ENCODE measurements around the gene PMPCA. TPM values are rescaled to one million over a fixed set of nuclear protein-coding genes. Genes with fewer than 3 reads are reported as not detected.

PMPCA gene
- total RNA-seq, 1 donor from 2014 or later = 80.9 TPM

DNA sequence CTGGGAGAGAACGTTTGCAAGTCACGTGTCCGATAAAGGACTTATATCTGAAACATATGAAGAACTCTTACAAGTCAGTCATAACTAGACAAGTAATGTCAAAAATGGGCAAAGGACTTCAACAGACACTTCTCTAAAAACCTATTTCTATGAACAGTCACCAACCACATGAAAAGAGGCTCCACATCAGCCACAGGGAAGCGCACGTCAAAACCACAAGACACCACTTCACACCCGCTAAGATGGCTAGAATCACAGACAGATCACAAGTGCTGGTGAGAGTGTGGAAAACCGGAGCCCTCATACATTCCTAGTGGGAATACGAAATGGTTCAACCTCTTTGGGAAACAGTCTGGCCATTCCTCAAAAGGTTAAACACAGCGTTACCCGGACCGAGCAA, 25.4 kb upstream of the PMPCA start:
- H3K27ac ChIP-seq (replicated peaks) = no peak overlapping the region
- intact Hi-C loops (cut with micrococcal nuclease) = no loop called here
- no peak overlapping the region for H3K4me3 ChIP-seq
- no peak for DNase-seq
- peaks cover 14% of the 10 kb centered on the region for H3K4me1 ChIP-seq
- TF ChIP-seq, protein P1, sequence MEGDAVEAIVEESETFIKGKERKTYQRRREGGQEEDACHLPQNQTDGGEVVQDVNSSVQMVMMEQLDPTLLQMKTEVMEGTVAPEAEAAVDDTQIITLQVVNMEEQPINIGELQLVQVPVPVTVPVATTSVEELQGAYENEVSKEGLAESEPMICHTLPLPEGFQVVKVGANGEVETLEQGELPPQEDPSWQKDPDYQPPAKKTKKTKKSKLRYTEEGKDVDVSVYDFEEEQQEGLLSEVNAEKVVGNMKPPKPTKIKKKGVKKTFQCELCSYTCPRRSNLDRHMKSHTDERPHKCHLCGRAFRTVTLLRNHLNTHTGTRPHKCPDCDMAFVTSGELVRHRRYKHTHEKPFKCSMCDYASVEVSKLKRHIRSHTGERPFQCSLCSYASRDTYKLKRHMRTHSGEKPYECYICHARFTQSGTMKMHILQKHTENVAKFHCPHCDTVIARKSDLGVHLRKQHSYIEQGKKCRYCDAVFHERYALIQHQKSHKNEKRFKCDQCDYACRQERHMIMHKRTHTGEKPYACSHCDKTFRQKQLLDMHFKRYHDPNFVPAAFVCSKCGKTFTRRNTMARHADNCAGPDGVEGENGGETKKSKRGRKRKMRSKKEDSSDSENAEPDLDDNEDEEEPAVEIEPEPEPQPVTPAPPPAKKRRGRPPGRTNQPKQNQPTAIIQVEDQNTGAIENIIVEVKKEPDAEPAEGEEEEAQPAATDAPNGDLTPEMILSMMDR (IDR thresholded peaks at IDR 0.05; ENCODE audit: borderline replicate concordance) = no peak
- peaks cover 87% of the 10 kb centered on the region for H3K36me3 ChIP-seq
- no peaks in the 10 kb centered on the region for H3K27me3 ChIP-seq (ENCODE audit: low read depth)
- H3K9me3 ChIP-seq (replicated peaks) = no peaks in the 10 kb centered on the region

DNA sequence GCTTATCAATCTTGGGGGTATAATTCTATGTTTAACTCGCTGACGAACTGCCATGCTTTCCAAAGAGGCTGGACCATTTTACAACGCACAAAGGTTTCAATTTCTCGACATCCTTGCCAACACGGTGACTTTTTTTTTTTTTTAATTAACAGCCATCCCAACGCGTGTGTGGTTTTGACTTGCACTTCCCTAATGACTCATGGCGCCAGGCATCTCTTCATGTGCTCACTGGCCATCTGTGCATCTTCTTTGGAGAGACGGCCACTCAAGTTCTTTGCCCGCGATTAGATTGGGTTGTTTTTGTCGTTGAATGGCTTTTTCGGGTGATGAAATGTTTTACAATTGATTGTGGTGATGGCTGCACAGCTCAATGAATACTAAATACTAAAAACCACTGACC, 24.4 kb upstream of the PMPCA start:
- H3K36me3 ChIP-seq = peaks cover 85% of the 10 kb centered on the region

DNA sequence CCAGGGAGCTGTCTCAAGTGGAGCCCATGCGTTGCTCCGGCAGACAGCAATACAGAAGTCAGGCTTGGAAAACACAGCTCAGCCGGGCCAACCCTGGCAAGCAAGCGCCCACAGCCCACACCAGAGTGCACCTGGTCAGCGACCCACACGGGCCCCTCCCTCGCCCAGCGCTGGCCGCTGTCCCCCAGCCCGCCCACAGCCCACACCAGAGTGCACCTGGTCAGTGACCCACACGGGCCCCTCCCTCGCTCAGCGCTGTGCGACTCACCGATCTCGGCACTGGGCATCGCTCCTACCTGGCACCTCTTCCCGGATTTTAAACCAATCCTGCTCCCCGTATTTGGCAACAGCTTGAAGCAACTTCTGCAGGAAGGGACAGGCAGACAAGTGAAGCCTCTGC, 23.2 kb upstream of the PMPCA start:
- no peak for DNase-seq
- Histone ChIP-seq H3K36me3 (peaks cover 90% of the 10 kb centered on the region), H3K9me3 (replicated peaks) (no peaks in the 10 kb centered on the region), H3K27me3 (ENCODE audit: low read depth) (no peaks in the 10 kb centered on the region), H3K4me3 (no peak overlapping the region), H3K4me1 (no peaks in the 10 kb centered on the region), H3K27ac (replicated peaks) (no peak overlapping the region)
- intact Hi-C loops (cut with micrococcal nuclease) = no loop called here
- TF ChIP-seq, protein P1 (IDR thresholded peaks at IDR 0.05; ENCODE audit: borderline replicate concordance) = no peak

More for the DNA sequence above, 24.4 kb upstream of the PMPCA start:
- Histone ChIP-seq H3K4me1 (peaks cover 9% of the 10 kb centered on the region), H3K27me3 (ENCODE audit: low read depth) (no peaks in the 10 kb centered on the region), H3K9me3 (replicated peaks) (no peaks in the 10 kb centered on the region), H3K4me3 (no peak overlapping the region), H3K27ac (replicated peaks) (no peak overlapping the region)
- intact Hi-C loops (cut with micrococcal nuclease) = no loop called here
- TF ChIP-seq, protein P1 (IDR thresholded peaks at IDR 0.05; ENCODE audit: borderline replicate concordance) = no peak
- no peak for DNase-seq

DNA sequence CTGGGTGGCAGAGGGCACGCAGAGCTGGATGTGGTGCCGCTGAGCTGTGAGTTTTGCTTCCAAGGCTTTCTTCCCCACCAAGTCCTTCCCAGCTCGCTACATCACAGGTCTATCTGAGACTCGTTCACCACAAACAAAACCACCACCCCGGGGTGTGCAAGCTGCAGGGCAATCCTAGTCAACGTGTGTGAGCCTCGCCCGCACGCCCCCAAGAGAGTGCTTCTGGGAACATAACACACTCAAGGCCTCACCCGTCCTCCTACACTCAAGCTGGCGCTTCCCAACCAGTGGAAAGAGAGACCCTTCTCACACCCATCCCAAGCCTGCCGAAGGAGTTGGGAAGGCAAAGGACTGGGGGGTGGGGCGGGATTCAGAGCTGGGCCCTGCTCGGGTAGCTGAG, 21.1 kb upstream of the PMPCA start:
- intact Hi-C loops (cut with micrococcal nuclease) = no loop called here
- no peaks in the 10 kb centered on the region for H3K27me3 ChIP-seq (ENCODE audit: low read depth)
- H3K4me3 ChIP-seq = no peak overlapping the region
- peaks cover 91% of the 10 kb centered on the region for H3K36me3 ChIP-seq
- no peaks in the 10 kb centered on the region for H3K9me3 ChIP-seq (replicated peaks)
- no peak overlapping the region for H3K27ac ChIP-seq (replicated peaks)
- H3K4me1 ChIP-seq = no peaks in the 10 kb centered on the region
- DNase-seq = no peak
- TF ChIP-seq, protein P1 (IDR thresholded peaks at IDR 0.05; ENCODE audit: borderline replicate concordance) = no peak

DNA sequence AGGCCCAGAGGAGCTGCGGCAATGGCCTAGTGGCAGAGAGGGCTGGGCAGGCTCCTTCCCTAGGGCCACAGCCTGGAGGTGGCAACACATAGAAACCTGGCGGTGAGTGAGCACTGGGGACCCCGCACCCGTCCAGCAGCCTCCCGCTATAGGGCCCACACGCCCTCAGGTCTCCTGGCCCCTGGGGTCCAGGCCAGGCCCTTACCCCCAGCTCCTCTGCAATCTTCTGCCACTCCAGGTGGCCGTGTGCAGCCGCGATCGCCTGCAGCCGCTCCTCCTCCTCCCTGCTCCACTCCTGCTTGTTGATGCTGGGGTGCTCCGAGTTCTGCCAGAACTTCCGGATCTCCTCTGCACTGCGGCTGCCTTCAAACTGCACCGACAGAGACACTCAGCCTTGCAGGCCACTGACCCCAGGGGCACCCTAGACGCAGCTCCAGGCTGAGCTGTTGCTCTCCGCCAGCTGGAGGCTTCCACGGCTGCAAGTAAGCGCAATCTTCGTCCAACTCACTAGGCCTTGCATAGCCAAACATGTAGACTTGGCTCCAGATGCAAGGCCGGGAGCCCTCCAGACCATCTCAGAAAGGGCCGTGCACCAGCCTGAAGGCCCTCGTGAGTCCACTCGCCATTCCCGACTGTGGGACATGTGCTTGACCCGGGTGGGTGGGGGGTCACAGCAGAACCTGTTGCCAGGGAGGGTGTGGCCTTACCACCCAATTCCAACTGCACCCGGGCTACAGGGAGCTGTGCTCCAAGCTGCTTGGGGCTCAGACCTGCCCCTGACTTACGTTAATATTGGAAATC, 18.5 kb upstream of the PMPCA start:
- intact Hi-C loops (cut with micrococcal nuclease) = no loop called here
- DNase-seq = no peak
- TF ChIP-seq, protein P1 (IDR thresholded peaks at IDR 0.05; ENCODE audit: borderline replicate concordance) = no peak
- H3K9me3 ChIP-seq (replicated peaks) = no peaks in the 10 kb centered on the region
- H3K4me1 ChIP-seq = no peaks in the 10 kb centered on the region
- H3K27me3 ChIP-seq (ENCODE audit: low read depth) = no peaks in the 10 kb centered on the region
- no peak overlapping the region for H3K4me3 ChIP-seq
- no peak overlapping the region for H3K27ac ChIP-seq (replicated peaks)
- peaks cover 97% of the 10 kb centered on the region for H3K36me3 ChIP-seq
